HS-27A (cell line): ENCODE measurements around the gene SHISA3.

ENCODE experiments used
- DNase-seq: peaks from one replicate; pipeline ENCODE4 v3.0.0-alpha.2; 2012; ENCODE audit warnings: low read depth, missing footprints

Gene SHISA3

GRCh38 chr4:42445038-42445437 lies 47.8 kb downstream of the SHISA3 start:
- DNase-seq = no peak

GRCh38 chr4:42446823-42447222 lies 49.5 kb downstream of the SHISA3 start:
- DNase-seq = no peak
